Prostate gland (tissue), 2 donors: ENCODE measurements around the gene KCNJ12.

Source experiments
- POLR2A ChIP-seq: fragments of 450-650 bp; IDR thresholded peaks from one replicate; pipeline ENCODE4 v1.6.1; 2016; ENCODE audit warnings: antibody characterized with exemption, mild to moderate bottlenecking
- POLR2AphosphoS5 ChIP-seq: sonication (generic); formaldehyde crosslinking; IDR thresholded peaks from one replicate; pipeline ENCODE4 v1.6.1; 2017; ENCODE audit warnings: antibody characterized with exemption
- TF ChIP-seq, protein P1 (sequence below), 4 experiments: fragments of 200-600 bp in 2 of 4; fragments of 450-650 bp in 2 of 4; sonication (generic) in 2 of 4; IDR thresholded peaks; 1 replicate in 3 of 4; 2 replicates in 1 of 4; pipeline ENCODE4 v1.5.1; 2016 to 2019; ENCODE audit warnings: antibody characterized with exemption in 4 of 4, mild to moderate bottlenecking in 2 of 4, moderate library complexity in 2 of 4

DNA sequence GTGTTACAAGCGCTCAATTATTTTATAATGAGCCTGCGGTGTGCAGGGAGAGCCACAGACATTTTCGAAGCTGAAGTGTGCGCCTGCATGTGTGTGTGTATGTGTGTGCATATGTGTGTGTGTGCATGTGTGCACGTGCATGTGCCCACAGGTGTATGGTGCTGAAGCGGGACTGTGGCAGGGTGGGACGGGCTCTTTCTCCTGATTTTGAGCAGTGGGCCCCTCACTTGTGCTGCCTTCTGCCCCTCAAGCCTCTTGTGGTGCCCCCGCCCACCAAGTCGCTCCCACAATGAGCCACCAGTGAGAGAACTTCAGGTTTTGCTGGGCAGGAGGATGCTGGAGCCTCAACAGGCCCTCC, 16.7 kb upstream of the KCNJ12 start:
- TF ChIP-seq, protein P1, sequence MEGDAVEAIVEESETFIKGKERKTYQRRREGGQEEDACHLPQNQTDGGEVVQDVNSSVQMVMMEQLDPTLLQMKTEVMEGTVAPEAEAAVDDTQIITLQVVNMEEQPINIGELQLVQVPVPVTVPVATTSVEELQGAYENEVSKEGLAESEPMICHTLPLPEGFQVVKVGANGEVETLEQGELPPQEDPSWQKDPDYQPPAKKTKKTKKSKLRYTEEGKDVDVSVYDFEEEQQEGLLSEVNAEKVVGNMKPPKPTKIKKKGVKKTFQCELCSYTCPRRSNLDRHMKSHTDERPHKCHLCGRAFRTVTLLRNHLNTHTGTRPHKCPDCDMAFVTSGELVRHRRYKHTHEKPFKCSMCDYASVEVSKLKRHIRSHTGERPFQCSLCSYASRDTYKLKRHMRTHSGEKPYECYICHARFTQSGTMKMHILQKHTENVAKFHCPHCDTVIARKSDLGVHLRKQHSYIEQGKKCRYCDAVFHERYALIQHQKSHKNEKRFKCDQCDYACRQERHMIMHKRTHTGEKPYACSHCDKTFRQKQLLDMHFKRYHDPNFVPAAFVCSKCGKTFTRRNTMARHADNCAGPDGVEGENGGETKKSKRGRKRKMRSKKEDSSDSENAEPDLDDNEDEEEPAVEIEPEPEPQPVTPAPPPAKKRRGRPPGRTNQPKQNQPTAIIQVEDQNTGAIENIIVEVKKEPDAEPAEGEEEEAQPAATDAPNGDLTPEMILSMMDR (IDR thresholded peaks at IDR 0.05) = no peak
- TF ChIP-seq POLR2A (no peak), POLR2AphosphoS5 (no peak)
